Measurements from ENCODE around the gene PRKG1. TPM values are rescaled to one million over a fixed set of nuclear protein-coding genes. Genes with fewer than 3 reads are reported as not detected.

Gene PRKG1
- 4.0 and 8.2 TPM in 2 replicates for total RNA-seq

GRCh38 chr10:51074238-51075028, at the start of gene PRKG1:
PRKG1 (plus strand) TSS chr10:51074487.

GRCh38 chr10:51699475-51700227, 625.4 kb downstream of the PRKG1 start, which contains the start of gene CSTF2T:
CSTF2T (minus strand) TSS chr10:51699595; CDS start chr10:51699549, 46 bp downstream.

DNA sequence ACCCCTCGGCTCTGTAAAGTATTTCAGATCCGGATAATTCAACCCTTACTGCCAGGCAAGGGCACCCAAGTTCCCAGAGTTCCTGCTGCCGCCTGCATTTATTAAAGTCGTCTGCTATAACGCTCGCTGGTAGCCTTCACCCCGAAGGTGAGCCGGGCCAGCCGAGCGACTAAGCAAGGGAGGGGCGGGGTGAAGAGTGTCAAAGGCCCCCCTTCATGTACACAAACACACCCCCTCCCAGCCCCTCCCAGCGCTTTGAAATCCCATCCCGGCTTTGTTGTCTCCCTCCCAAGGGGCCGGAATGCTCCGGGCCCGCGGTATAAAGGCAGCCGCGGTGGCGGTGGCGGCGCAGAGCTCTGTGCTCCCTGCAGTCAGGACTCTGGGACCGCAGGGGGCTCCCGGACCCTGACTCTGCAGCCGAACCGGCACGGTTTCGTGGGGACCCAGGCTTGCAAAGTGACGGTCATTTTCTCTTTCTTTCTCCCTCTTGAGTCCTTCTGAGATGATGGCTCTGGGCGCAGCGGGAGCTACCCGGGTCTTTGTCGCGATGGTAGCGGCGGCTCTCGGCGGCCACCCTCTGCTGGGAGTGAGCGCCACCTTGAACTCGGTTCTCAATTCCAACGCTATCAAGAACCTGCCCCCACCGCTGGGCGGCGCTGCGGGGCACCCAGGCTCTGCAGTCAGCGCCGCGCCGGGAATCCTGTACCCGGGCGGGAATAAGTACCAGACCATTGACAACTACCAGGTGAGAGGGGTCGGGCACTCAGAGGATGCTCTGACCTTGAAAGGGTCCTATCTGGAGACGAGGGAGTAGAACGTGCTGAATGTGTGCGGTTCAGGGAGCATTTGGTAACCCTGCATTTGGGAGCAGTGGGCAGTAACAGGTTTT, 1239.9 kb downstream of the PRKG1 start, which contains the start of gene DKK1:
DKK1 (plus strand) TSS at position 349 of the 889 bp plus-strand sequence; CDS start at position 503, 154 bp downstream.

Other genes starting within 250 kb of the PRKG1 start
- gene A1CF, start 188.9 kb upstream of the PRKG1 start, total RNA-seq = not detected in 2 replicates